OCI-M2 (cell line): ENCODE results near the gene INO80.

Experiments used
- DNase-seq: peaks from one replicate; lab custom pipeline; 2025; ENCODE audit not compliant: unreplicated experiment; lab: John Stamatoyannopoulos, UW

INO80 gene

DNA sequence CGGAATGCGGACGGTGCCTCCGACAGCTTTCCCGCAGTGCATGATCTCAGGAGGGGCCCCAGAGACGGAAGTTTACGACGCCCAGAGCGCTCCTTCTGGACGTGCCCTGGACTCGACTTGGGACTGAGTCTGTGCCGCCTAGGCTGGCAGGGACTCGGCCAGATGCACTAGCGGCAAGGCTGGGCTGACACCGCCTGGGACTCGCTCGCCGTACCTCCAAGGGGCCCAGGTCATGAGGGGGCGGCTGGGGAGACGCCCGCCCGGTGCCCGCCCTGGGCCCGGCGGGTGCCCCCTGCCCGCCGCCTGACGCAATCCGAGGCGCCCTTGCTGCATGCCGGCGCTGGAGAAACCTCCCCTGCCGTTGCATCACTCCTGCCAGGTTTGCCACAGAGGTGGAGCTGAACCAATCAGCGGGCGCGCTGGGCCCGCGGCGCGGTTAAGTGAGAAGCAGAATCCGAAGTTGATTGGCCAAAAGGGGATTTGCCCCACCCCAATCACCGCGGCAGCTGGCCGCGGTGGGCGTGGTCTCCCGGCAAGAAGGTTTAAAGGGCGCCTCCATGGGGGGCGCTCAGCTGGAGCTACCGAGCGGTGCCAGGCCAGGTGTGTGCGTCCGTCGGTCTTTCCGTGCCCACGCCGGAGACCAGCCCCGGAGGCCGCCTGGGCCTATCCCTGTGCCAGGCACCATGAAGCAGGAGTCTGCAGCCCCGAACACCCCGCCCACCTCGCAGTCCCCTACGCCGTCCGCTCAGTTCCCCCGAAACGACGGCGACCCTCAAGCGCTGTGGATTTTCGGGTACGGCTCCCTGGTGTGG, 163.0 kb downstream of the INO80 start, which contains the start of gene CHAC1:
Gene CHAC1, plus strand, starts transcription at position 571 of the 812 bp plus-strand sequence. Its CDS starts 113 bp downstream, at position 684.
- DNase-seq: peak; percentile 31

DNA sequence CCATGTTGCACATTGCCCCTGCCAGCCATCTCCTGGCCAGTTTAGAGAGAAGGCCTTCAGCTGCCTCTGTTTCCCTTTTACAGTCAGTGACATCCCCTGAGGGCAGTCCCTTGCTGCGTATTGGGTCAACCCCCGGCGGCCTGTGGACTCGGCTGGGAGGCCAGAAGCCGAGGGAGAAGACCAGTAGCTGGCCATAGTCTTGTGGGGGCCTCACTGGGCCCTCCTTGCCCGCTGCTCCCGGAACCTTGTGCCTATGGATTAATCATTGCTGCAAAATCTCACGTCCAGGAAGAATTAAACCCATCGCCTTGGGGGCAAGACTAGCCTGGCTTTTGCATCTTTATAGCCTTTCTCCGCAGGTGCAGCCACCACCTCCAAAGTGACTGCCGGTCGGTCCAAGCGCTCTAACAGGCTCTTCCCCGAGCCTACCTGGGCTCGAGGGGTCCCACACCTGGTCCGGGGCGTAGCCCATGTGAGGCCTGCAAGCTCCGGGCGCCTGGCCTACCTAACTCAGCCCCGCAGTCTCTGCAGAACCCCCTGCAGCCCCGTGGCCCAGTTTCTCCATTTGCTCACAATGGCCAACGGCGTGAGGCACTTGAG, 163.7 kb downstream of the INO80 start:
- no peak for DNase-seq

DNA sequence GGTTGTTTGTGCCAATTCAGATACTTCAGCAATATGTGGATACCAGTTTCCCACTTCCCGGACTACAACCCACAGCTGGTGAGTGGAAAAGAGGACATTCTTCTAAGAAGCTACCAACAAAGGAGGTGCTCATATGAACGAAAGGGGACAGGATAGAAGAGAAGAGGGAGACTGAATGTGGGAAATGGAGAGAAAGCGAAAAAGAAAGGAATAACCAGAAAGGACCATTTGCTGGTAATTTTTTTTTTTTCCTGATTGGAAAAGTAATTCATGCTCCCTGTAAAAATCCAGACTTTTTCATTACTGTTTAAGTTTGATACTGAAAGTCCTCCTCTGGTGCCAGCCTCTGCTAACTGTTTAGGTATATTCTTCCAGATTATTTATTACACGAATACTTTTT, 164.3 kb downstream of the INO80 start:
- no peak for DNase-seq

DNA sequence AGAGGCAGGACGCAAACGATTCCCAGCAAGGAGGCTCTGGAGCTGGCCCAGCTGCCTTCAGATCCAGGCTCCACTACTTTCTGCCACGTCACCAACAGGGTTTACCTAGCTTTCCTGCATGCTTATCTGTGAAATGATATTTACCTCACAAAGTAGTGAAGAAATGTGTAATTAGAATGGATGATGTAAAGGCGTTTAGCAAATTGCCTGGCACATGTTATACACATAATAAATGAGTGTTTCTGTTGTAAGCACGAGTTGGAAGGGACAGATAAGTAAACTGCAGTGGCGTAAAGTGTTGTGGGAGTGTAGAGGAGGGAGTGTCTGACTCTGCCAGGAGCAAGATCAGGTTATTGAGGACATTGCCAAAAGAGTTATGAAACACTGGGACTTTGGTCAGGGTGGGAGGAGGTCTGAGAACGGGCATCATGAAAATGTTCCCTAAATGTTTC, 166.3 kb downstream of the INO80 start:
- DNase-seq: no peak

DNA sequence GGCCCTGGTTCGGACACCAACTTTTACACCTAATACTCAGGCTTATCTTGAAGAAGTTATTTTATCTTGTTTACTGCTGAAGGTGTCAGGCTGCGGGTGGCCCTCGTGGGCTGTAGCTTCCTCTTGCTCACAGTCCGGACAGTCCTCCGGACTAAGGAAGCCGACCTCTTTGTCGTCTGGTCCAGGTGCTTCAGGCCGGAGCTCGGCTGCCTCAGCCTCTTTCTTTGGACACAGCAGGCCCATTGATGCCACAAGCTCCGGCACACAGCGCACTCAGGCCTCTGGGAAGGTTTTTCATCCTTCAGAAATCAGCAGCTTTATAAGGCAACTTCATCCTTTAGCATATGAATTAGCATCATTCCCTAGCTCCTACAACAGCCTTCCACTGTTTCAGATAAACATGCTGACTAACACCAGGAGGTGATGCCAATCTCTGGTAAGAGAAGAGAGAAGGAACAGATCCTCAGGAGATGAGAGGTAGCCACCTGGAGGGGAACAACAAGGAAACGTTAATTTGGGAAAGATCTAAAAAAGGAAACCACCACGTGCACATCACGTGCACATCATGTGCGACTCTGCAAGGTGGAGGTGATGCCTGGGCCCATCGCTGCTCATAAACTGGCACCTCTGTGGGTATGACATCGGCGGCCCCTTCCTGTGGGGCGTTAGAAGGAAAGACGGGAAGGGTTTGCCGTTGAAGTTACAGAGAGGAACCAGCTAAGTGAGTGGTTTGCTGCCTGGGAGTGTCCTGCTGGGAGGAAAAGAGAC, 167.2 kb downstream of the INO80 start:
- DNase-seq: no peak

DNA sequence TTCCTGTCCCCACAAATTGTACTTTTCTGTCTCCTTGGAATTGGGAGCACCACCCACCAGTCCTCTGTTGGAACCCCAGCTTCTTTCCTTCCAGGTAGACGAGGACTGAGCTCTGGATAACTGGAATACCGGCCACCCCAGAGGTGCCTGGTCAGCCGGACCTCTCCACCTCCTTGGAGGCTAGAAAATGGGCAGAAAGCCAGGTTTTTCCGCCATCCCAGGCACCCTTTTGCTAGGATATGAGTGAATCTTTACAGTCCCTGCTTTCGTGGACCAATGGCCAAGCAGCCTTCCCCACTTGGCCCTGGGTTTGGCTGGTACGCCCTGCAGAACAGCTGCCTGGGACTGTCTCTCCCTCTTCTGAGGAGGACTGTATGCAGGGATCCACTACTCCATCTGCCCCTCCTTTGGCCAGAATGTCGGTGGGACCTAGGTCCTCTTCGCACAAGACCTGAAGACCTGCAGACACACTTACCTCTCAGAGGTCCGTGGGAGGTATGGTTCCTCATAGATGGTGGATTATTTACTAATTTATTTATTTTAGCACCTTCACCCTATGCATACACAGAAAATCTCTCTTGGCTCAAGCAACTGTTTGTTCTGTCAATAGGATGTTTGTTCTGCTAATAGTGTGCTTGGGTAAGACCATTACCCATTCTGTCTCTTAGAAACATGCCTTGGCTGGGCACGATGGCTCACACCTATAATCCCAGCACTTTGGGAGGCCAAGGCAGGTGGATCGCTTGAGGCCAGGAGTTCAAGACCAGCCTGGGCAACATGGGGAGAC, 171.4 kb downstream of the INO80 start:
- no peak for DNase-seq

DNA sequence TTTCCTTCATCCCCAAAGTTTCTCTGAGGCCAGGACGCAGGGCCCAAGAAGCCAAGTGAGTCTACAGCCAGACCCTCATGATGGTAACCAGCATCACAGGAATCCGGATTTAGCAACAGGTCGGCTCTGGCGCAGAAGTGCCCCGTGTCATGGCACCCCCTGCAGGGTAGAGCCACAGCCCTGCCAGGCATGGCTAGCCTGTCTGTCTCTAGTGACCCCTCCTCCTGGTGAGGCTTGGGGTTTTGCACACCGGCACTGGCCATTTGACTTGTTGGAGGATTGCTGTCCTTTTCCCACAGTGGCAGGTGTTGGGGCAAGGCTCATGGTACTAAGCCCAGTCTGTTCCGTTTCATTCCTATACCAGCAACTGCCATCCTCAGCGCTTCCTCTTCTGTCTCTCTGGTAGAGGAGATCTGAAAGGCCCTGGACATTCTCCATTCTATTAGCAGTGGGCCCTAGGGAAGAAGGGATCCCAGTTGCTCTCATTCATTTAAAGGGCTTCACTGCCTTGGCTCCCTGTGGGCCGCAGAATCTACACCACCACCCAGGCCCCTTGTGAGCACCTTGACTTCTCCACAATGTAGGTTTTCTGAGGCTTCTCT, 172.2 kb downstream of the INO80 start:
- no peak for DNase-seq

DNA sequence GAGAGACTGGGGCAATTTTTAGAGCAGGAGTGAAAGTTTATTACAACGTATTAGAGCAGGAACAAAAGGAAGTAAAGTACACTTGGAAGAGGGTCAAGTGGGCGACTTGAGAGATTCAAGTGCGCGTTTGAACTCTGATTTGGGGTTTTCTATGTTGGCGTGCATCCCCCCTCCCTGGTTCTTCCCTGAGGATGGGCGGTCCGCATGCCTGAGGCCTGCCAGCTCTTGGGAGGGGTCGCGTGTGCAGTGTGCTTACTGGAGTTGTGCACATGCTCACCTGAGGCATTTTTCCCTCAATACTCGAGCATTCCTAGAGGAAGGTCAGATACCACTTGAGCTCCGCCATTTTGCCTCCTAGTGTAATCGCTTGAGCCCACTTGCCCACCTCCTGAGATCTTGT, 173.2 kb downstream of the INO80 start:
- no peak for DNase-seq

DNA sequence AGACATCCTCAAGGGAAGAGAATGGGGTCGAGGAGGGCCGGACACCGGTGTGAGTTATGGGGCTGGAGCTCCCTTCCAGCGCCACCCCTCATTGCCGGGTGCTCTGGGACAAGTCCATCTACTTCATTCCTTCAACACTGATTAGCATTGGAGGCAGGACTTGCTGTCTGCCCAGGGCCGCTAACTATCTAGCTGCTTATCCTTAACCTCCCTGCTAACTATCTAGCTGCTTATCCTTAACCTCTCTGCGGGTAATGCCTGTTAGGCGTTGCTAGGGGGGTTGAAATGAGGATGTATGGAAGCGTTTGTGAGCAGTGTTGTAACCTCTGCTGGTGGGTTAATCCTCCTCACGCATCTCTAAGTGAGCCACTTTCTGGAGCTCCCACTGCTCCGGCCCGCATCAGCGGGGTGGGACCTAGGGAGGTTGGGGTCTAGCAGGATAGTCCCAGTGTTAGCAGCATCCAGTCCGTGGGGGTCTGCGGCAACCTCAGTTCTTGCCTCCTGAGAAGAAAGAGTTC, 173.7 kb downstream of the INO80 start:
- no peak for DNase-seq

DNA sequence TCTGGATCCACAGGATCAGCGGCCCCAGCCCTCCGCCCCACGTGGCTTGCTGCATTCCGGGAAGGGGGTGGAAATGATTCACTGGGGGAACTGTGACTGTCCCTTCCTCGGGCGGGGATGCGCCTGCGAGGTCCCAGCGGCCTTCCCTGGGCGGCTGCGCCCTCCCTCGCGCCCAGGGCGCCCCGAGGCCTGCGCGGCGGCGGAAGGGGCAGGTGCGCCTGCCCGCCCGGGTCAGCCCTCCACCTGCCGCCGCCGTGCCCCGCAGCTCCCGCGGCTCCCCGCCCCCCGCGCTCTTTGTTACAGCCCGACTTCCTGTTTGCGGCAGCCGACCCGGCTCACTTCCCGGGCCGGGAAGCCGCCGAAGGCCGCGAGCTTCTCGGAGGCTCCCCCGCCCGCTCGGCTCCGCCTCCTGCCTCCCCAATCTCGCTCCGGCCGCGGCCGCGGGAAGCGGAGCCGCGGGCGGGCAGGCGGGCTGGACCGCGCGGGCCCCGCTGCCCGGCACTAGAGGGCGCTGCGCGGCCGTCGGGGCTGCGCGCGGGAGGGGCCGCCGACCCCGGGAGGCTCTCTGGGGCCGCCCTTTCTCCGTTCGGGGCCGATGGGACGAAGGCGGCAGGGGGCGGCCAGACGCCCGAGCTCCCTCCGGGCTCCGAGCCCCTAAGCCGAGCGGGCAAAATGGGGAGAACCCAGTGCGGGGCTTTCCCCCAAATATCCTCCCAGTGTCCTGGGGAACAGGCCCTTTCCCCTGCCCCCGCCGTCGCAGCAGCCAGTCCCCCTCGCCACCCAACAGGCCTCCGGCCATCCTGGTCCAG, 174.3 kb downstream of the INO80 start:
- DNase-seq: no peak

DNA sequence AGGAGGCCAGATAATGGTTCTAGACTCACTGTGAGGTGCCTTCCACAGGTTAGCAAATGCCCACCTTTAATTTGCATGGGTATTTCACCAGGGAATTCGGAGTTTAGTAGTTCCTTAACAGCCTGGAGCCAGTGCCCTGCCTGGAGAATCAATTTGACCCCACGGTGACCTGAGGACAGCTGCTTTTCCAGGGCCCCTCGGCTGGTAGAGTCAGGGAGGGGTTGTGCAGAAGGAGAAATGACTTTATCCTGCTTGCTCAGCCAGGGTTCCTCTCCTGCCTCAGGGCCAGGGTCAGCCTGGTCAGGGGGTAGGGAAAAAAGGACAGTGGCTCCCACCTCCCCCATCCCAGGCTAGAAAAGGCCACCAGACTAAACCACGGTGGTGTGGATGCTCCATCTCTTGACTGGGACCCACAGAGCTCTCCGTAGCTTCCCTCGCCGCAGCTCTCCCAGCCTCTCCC, 175.0 kb downstream of the INO80 start:
- no peak for DNase-seq

DNA sequence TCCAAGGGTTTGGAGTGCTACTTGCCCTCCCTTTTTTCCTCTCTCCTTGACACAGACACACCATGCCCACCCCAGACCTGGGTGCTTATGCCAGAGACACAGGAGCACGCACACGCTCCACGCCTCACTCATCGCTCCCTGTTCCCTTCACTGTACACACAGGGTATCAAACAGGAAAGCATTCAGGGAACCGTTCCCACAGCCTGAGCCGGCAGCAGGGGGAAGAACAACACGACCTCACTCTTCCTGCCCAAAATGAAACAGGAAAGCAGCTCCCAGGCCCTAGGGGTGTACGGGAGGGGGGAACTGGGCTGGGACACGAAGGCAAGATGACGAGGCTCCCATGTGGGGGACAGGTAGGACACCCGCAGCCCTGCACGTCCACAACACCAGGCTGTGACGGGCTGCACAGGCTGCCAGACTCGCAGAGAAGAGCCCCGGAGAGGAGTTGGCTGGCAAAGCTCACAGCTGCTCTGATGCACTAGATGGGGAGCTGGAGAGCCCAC, 175.7 kb downstream of the INO80 start:
- no peak for DNase-seq

DNA sequence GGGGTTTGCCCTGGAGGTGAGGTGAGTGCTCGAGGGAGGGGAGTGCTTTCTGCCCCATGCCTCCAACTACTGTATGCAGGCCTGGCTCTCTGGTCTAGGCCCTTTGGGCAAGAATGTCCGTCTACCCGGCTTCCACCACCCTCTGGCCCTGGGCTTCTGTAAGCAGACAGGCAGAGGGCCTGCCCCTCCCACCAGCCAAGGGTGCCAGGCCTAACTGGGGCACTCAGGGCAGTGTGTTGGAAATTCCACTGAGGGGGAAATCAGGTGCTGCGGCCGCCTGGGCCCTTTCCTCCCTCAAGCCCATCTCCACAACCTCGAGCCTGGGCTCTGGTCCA, 177.6 kb downstream of the INO80 start:
- no peak for DNase-seq

DNA sequence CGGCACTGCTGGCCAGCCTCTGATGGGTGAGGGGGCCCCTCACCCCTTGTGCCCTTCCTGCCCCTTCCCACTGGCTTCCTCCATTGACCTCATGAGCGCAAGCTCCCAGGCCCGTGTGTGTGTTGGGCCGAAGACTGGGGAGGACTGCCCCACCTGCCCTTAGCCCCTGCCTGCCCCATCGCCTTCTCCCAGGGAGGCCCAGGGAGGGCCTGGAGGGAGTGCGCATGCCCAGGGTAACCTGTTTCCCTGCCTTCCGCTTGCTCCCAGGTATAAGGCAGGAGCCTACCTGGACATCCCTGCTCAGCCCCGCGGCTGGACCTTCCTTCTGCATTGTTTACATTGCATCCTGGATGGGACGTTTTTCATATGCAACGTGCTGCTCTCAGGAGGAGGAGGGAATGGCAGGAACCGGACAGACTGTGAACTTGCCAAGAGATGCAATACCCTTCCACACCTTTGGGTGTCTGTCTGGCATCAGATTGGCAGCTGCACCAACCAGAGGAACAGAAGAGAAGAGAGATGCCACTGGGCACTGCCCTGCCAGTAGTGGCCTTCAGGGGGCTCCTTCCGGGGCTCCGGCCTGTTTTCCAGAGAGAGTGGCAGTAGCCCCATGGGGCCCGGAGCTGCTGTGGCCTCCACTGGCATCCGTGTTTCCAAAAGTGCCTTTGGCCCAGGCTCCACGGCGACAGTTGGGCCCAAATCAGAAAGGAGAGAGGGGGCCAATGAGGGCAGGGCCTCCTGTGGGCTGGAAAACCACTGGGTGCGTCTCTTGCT, 178.1 kb downstream of the INO80 start:
- DNase-seq: no peak

DNA sequence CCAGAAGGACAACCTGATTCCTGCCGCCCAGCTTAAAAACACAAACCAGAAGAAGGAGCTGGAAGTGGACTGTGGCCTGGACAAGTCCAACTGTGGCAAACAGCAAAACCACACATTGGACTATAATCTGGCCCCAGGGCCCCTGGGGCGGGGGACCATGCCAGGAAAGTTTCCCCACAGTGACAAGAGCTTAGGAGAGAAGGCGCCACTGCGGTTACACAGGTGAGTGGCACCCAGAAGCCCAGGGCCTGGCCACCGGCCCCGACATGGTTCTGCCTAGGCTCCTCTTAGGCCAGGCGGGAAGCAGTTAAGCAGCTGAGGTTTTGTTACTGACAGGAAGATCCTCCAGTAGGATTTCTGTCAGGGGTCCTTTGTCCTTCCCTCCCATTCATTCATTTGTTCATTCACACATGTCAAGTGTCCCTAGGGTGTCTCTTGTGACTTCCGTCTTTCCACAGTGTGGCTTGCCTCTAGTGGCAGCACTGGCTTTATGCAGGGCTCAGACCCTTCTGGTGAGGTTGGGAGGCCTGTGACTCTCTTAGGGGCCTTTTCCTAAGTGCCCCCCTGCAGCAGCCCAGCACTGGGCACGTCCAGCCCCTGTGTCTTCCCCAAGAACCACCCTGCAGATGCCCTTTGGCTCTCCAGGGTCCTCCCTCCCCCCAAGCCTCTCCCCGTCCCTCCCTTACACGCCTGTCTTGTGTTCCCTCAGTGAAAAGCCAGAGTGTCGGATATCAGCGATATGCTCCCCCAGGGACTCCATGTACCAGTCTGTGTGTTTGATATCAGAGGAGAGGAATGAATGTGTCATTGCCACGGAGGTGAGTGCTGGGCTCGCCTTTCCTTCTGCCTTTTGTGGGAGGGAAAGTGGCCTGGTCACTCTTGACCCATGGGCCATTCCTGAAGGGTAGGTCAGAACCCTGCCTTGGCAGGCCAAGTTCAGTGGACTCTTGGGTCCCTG, 179.1 kb downstream of the INO80 start:
- DNase-seq: no peak

DNA sequence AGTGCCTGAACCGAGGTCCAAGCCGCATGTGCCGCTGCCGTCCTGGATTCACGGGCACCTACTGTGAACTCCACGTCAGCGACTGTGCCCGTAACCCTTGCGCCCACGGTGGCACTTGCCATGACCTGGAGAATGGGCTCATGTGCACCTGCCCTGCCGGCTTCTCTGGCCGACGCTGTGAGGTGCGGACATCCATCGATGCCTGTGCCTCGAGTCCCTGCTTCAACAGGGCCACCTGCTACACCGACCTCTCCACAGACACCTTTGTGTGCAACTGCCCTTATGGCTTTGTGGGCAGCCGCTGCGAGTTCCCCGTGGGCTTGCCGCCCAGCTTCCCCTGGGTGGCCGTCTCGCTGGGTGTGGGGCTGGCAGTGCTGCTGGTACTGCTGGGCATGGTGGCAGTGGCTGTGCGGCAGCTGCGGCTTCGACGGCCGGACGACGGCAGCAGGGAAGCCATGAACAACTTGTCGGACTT, 179.8 kb downstream of the INO80 start:
- DNase-seq: no peak

DNA sequence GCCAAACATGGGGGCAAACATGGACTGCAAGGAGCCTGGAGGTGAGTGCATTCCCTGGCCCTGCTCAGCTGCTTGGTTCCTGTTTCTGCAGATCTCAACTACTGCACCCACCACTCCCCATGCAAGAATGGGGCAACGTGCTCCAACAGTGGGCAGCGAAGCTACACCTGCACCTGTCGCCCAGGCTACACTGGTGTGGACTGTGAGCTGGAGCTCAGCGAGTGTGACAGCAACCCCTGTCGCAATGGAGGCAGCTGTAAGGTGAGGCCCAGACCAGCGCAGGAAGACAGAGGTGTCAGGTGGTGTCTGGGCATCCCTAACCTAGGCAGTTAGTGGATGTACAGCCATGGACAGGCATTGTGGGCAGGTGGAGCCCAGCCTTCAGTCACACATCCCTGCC, 181.6 kb downstream of the INO80 start:
- no peak for DNase-seq
